ENCODE results near the gene ATG4B. TPM values are rescaled to one million over a fixed set of nuclear protein-coding genes. Genes with fewer than 3 reads are reported as not detected.

ATG4B gene
- total RNA-seq, 1 donor from 2014 or later, result 80.7 TPM

GRCh38 chr2:241680044-241680443 lies 42.6 kb downstream of the ATG4B start:
- H3K36me3 Mint-ChIP-seq, result peaks cover 33% of the 10 kb centered on the region
- no peak overlapping the region for H3K4me3 Mint-ChIP-seq
- H3K4me1 Mint-ChIP-seq, result peaks cover 6% of the 10 kb centered on the region
- H3K79me2 ChIP-seq (ENCODE audit: low read depth), result peaks cover 33% of the 10 kb centered on the region
- H3K9me3 ChIP-seq (ENCODE audit: low read depth), result no peaks in the 10 kb centered on the region
- peaks cover 13% of the 10 kb centered on the region for H3K36me3 ChIP-seq
- no peak overlapping the region for H3K27ac Mint-ChIP-seq
- H3K27me3 Mint-ChIP-seq (ENCODE audit: insufficient read depth, low read depth), result peaks cover 2% of the 10 kb centered on the region
- peaks cover 4% of the 10 kb centered on the region for H3F3A ChIP-seq (ENCODE audit: low read depth)
- no peaks in the 10 kb centered on the region for H3K9me3 Mint-ChIP-seq
- no peak overlapping the region for H2AFZ ChIP-seq (replicated peaks)
- no peak for TF ChIP-seq EZH2phosphoT487 (IDR thresholded peaks at IDR 0.05)
- no peak for TF ChIP-seq EZH2 (IDR thresholded peaks at IDR 0.05)
- TF ChIP-seq, protein P1, sequence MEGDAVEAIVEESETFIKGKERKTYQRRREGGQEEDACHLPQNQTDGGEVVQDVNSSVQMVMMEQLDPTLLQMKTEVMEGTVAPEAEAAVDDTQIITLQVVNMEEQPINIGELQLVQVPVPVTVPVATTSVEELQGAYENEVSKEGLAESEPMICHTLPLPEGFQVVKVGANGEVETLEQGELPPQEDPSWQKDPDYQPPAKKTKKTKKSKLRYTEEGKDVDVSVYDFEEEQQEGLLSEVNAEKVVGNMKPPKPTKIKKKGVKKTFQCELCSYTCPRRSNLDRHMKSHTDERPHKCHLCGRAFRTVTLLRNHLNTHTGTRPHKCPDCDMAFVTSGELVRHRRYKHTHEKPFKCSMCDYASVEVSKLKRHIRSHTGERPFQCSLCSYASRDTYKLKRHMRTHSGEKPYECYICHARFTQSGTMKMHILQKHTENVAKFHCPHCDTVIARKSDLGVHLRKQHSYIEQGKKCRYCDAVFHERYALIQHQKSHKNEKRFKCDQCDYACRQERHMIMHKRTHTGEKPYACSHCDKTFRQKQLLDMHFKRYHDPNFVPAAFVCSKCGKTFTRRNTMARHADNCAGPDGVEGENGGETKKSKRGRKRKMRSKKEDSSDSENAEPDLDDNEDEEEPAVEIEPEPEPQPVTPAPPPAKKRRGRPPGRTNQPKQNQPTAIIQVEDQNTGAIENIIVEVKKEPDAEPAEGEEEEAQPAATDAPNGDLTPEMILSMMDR (IDR thresholded peaks at IDR 0.05), result no peak
- no peaks in the 10 kb centered on the region for H3K4me1 ChIP-seq
- no peak overlapping the region for H3K27ac ChIP-seq
- H3K4me2 ChIP-seq, result no peak overlapping the region
- H3K4me3 ChIP-seq, result no peak overlapping the region
- H3K9ac ChIP-seq, result no peak overlapping the region
- no peak for DNase-seq (ENCODE audit: low spot score)
- no peaks in the 10 kb centered on the region for H3K27me3 ChIP-seq
- no peaks in the 10 kb centered on the region for H4K20me1 ChIP-seq (ENCODE audit: low read depth)

DNA sequence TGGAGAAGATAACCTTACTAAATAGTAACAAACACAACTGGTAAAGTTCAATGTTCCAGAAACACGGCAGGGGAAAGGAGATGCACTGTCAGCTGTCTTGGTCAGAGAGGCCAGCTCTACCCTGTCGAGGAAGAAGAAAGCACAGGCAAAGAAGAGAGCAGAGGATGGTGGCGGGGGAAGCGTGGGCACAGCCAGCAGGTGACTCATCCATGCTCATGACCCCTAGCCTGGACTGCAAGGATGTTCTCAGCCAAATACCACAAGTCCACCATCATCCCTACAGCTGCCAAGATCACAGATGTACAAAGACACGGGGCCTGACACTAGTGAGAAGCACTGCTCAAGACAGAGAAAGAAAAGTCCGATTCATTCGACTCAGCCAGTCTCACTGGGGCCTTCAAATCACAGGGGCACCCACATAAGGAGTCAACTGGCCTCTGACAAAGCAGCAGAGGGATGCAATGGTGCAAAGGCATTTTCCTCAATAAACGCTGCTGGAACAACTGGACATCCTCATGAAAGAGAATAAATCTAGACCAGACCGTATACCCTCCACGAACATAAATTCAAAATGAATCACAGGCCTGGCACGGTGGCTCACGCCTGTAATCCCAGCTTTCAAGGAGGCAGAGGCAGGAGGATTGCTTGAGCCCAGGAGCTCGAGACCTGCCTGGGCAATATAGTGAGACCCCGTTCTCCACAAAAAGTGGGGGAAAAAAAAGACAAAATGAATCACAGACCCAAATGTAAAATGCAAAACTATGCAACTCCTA lies 43.5 kb downstream of the ATG4B start:
- Mint-ChIP-seq H3K36me3 (peaks cover 36% of the 10 kb centered on the region), H3K9me3 (no peaks in the 10 kb centered on the region), H3K4me3 (no peak overlapping the region), H3K27me3 (ENCODE audit: insufficient read depth, low read depth) (no peaks in the 10 kb centered on the region), H3K27ac (no peak overlapping the region), H3K4me1 (peaks cover 13% of the 10 kb centered on the region)
- H2AFZ ChIP-seq (replicated peaks), result no peak overlapping the region
- H3K27ac ChIP-seq, result no peak overlapping the region
- H3K4me1 ChIP-seq, result peaks cover 4% of the 10 kb centered on the region
- peaks cover 43% of the 10 kb centered on the region for H3K79me2 ChIP-seq (ENCODE audit: low read depth)
- TF ChIP-seq EZH2phosphoT487 (IDR thresholded peaks at IDR 0.05) (no peak), EZH2 (IDR thresholded peaks at IDR 0.05) (no peak)
- TF ChIP-seq, protein P1 (IDR thresholded peaks at IDR 0.05), result no peak
- no peak overlapping the region for H3K4me2 ChIP-seq
- no peak for DNase-seq (ENCODE audit: low spot score)
- no peak overlapping the region for H3K4me3 ChIP-seq
- no peaks in the 10 kb centered on the region for H3F3A ChIP-seq (ENCODE audit: low read depth)
- H4K20me1 ChIP-seq (ENCODE audit: low read depth), result no peaks in the 10 kb centered on the region
- H3K9me3 ChIP-seq (ENCODE audit: low read depth), result no peaks in the 10 kb centered on the region
- H3K27me3 ChIP-seq, result no peaks in the 10 kb centered on the region
- H3K9ac ChIP-seq, result no peak overlapping the region
- peaks cover 13% of the 10 kb centered on the region for H3K36me3 ChIP-seq

GRCh38 chr2:241686324-241686649 lies 48.8 kb downstream of the ATG4B start:
- no peak for DNase-seq (ENCODE audit: low spot score)
- H3K27ac ChIP-seq, result no peak overlapping the region
- Mint-ChIP-seq H3K36me3 (peaks cover 26% of the 10 kb centered on the region), H3K27me3 (ENCODE audit: insufficient read depth, low read depth) (peaks cover 2% of the 10 kb centered on the region), H3K4me3 (peak overlapping the region; percentile 96), H3K27ac (peak overlapping the region; percentile 85), H3K4me1 (peaks cover 22% of the 10 kb centered on the region), H3K9me3 (no peaks in the 10 kb centered on the region)
- peak overlapping the region; percentile 91 for H3K4me3 ChIP-seq
- no peak for TF ChIP-seq EZH2phosphoT487 (IDR thresholded peaks at IDR 0.05)
- no peaks in the 10 kb centered on the region for H3K27me3 ChIP-seq
- peak overlapping the region; percentile 29 for H2AFZ ChIP-seq (replicated peaks)
- H3K79me2 ChIP-seq (ENCODE audit: low read depth), result peaks cover 62% of the 10 kb centered on the region
- no peaks in the 10 kb centered on the region for H4K20me1 ChIP-seq (ENCODE audit: low read depth)
- H3K9me3 ChIP-seq (ENCODE audit: low read depth), result no peaks in the 10 kb centered on the region
- H3F3A ChIP-seq (ENCODE audit: low read depth), result no peaks in the 10 kb centered on the region
- H3K36me3 ChIP-seq, result peaks cover 13% of the 10 kb centered on the region
- peaks cover 4% of the 10 kb centered on the region for H3K4me1 ChIP-seq
- peak overlapping the region; percentile 96 for H3K4me2 ChIP-seq
- H3K9ac ChIP-seq, result peak overlapping the region; percentile 82
